GM19438 (cell line): ENCODE measurements around the gene EXOC1.

Experiments
- ATAC-seq: cut with Tn5 transposase; IDR thresholded peaks from one replicate; pipeline ENCODE4 v1.9.1; 2021; ENCODE audit warnings: low read depth; ENCODE audit not compliant: unreplicated experiment

EXOC1 gene

GRCh38 chr4:55947912-55948725 is 94.7 kb downstream of the EXOC1 start:
- peak; percentile 4 for ATAC-seq

- peak; percentile 79 for ATAC-seq
These were observed 95.5 kb downstream of the EXOC1 start, which contains the start of gene CEP135 for GRCh38 chr4:55948726-55949481. TSS of gene CEP135 (plus strand) at chr4:55948945. CDS start at chr4:55952131, 3,186 bp downstream.

GRCh38 chr4:55949482-55949802 is 96.0 kb downstream of the EXOC1 start:
- ATAC-seq = no peak

GRCh38 chr4:55951191-55951922 is 97.9 kb downstream of the EXOC1 start:
- no peak for ATAC-seq
